H1 (cell line): ENCODE data around the gene COA1. TPM values are rescaled to one million over a fixed set of nuclear protein-coding genes. Genes with fewer than 3 reads are reported as not detected.

Experiments used
- CTCF ChIA-PET: fragments of 300-600 bp; sonication (Branson Sonifier 250); formaldehyde crosslinking; loops from one replicate; lab custom pipeline; 2021; ENCODE audit not compliant: partially characterized antibody; lab: Charles Lee
- POLR2A ChIA-PET: fragments of 300-600 bp; sonication (Branson Sonifier 250); formaldehyde crosslinking; loops from one replicate; lab custom pipeline; 2021; ENCODE audit warnings: inconsistent platforms; ENCODE audit not compliant: partially characterized antibody; lab: Charles Lee
- DNase-seq, 2 experiments: peaks; one replicate each; pipeline versions ENCODE4 v3.0.0 to v3.0.0-alpha.2; 2010 to 2022; ENCODE audit warnings: low spot score in 2 of 2, low read depth in 1 of 2, mixed read lengths in 1 of 2
- FAIRE-seq: peaks from 2 replicates; lab custom pipeline; 2011; peaks lifted over from hg19 to GRCh38; lab: Jason Lieb, UNC
- H2AFZ ChIP-seq: 2 replicates; pipeline ENCODE4 v1.8.1; 2012; ENCODE audit warnings: low read length, inconsistent platforms
- H2AK5ac ChIP-seq: 2 replicates; pipeline ENCODE4 v1.6.1; 2013; ENCODE audit warnings: low read depth, low read length
- H2BK120ac ChIP-seq: replicated peaks from 2 replicates; pipeline ENCODE3; 2013; ENCODE audit warnings: low read depth, low read length, inconsistent platforms
- H2BK12ac ChIP-seq: 2 replicates; pipeline ENCODE4 v1.6.1; 2013; ENCODE audit warnings: low read depth, low read length
- H2BK15ac ChIP-seq: 2 replicates; pipeline ENCODE4 v1.6.1; 2013; ENCODE audit warnings: low read length
- H2BK20ac ChIP-seq: 2 replicates; pipeline ENCODE4 v1.6.1; 2013; ENCODE audit warnings: low read length
- H2BK5ac ChIP-seq: 2 replicates; pipeline ENCODE4 v1.6.1; 2013; ENCODE audit warnings: low read depth, low read length
- H3K14ac ChIP-seq: 2 replicates; pipeline ENCODE4 v1.6.1; 2013; ENCODE audit warnings: inconsistent platforms; ENCODE audit not compliant: insufficient read length
- H3K18ac ChIP-seq: 2 replicates; pipeline ENCODE4 v1.6.1; 2013; ENCODE audit warnings: low read length; ENCODE audit errors: extremely low read depth
- H3K23ac ChIP-seq: 2 replicates; pipeline ENCODE4 v1.6.1; 2013; ENCODE audit warnings: inconsistent platforms; ENCODE audit not compliant: insufficient read length
- H3K23me2 ChIP-seq: 2 replicates; pipeline ENCODE4 v1.6.1; 2013; ENCODE audit warnings: low read depth, low read length
- H3K27ac ChIP-seq: 2 replicates; pipeline ENCODE4 v1.6.1; 2011; ENCODE audit warnings: low read depth, low read length, inconsistent platforms
- H3K27me3 ChIP-seq, 4 experiments: replicated peaks in 1 of 4; 1 replicate in 1 of 4; 2 replicates in 3 of 4; pipeline versions ENCODE4 v1.6.1 to v1.8.1; 2011 to 2013; ENCODE audit warnings: low read length in 3 of 4, mild to moderate bottlenecking in 3 of 4, inconsistent platforms in 2 of 4, mixed read lengths in 2 of 4, moderate library complexity in 1 of 4; ENCODE audit not compliant: control insufficient read depth in 3 of 4, insufficient read depth in 3 of 4; ENCODE audit errors: extremely low read depth in 1 of 4
- H3K36me3 ChIP-seq, 4 experiments: 2 replicates each; pipeline versions ENCODE4 v1.6.1 to v1.8.1; 2011 to 2013; ENCODE audit warnings: mild to moderate bottlenecking in 4 of 4, low read length in 3 of 4, moderate library complexity in 2 of 4, control low read depth in 1 of 4, inconsistent platforms in 1 of 4; ENCODE audit not compliant: insufficient read depth in 4 of 4, control insufficient read depth in 2 of 4
- H3K4ac ChIP-seq: replicated peaks from 2 replicates; pipeline ENCODE3; 2013; ENCODE audit warnings: low read length, low read depth, mixed read lengths, inconsistent platforms; ENCODE audit not compliant: insufficient read length
- H3K4me1 ChIP-seq, 4 experiments: replicated peaks in 1 of 4; 1 replicate in 1 of 4; 2 replicates in 3 of 4; pipeline versions ENCODE4 v1.6.1 to v1.8.1; 2011 to 2013; ENCODE audit warnings: low read length in 3 of 4, inconsistent platforms in 2 of 4, mixed read lengths in 1 of 4; ENCODE audit not compliant: insufficient read depth in 4 of 4, control insufficient read depth in 3 of 4
- H3K4me2 ChIP-seq, 2 experiments: 2 replicates each; pipeline versions ENCODE4 v1.6.1 to v1.8.1; 2011 to 2013; ENCODE audit warnings: low read depth in 2 of 2, low read length in 2 of 2, control low read depth in 1 of 2, inconsistent platforms in 1 of 2, mild to moderate bottlenecking in 1 of 2; ENCODE audit not compliant: insufficient read depth in 1 of 2
- H3K4me3 ChIP-seq, 4 experiments: fragments of 200-600, 300-600 bp in 1 of 4; sonication (generic), shearing (Covaris generic), sonication (Bioruptor Twin) in 1 of 4; 2 replicates each; pipeline versions ENCODE4 v1.5.1 to v1.8.1; 2011 to 2016; ENCODE audit warnings: low read length in 4 of 4, low read depth in 3 of 4, control low read depth in 2 of 4, inconsistent platforms in 2 of 4, mild to moderate bottlenecking in 2 of 4, mixed read lengths in 1 of 4, moderate library complexity in 1 of 4; ENCODE audit not compliant: insufficient read depth in 2 of 4; ENCODE audit errors: extremely low read depth in 1 of 4
- H3K56ac ChIP-seq: replicated peaks from 2 replicates; pipeline ENCODE3; 2013; ENCODE audit warnings: low read depth, mild to moderate bottlenecking, mixed read lengths, low read length, inconsistent platforms; ENCODE audit not compliant: insufficient read length
- H3K79me1 ChIP-seq: 2 replicates; pipeline ENCODE4 v1.6.1; 2013; ENCODE audit warnings: low read depth, low read length, control low read depth
- H3K79me2 ChIP-seq, 2 experiments: 2 replicates each; pipeline versions ENCODE4 v1.6.1 to v1.8.1; 2012 to 2013; ENCODE audit warnings: low read length in 2 of 2, mild to moderate bottlenecking in 2 of 2, inconsistent platforms in 1 of 2; ENCODE audit not compliant: insufficient read depth in 2 of 2, control insufficient read depth in 1 of 2
- H3K9ac ChIP-seq, 4 experiments: replicated peaks in 1 of 4; 1 replicate in 1 of 4; 2 replicates in 3 of 4; pipeline versions ENCODE4 v1.6.1 to v1.8.1; 2011 to 2013; ENCODE audit warnings: low read depth in 3 of 4, low read length in 3 of 4, control low read depth in 2 of 4, mild to moderate bottlenecking in 2 of 4, moderate library complexity in 2 of 4, inconsistent platforms in 1 of 4; ENCODE audit errors: extremely low read depth in 1 of 4
- H3K9me3 ChIP-seq, 2 experiments: 2 replicates each; pipeline versions ENCODE4 v1.6.1 to v1.8.1; 2012 to 2013; ENCODE audit warnings: mild to moderate bottlenecking in 2 of 2, moderate library complexity in 2 of 2, control low read depth in 1 of 2, inconsistent platforms in 1 of 2, low read depth in 1 of 2, low read length in 1 of 2, mixed read lengths in 1 of 2; ENCODE audit not compliant: insufficient read depth in 2 of 2
- H4K20me1 ChIP-seq, 2 experiments: replicated peaks in 1 of 2; 2 replicates each; pipeline versions ENCODE3 to v1.8.1; 2011 to 2013; ENCODE audit warnings: inconsistent platforms in 2 of 2, low read length in 2 of 2, mild to moderate bottlenecking in 1 of 2; ENCODE audit not compliant: insufficient read depth in 2 of 2, control insufficient read depth in 1 of 2
- H4K5ac ChIP-seq: 2 replicates; pipeline ENCODE4 v1.6.1; 2013; ENCODE audit warnings: low read length, low read depth, mixed read lengths, inconsistent platforms; ENCODE audit not compliant: insufficient read length
- H4K8ac ChIP-seq: 2 replicates; pipeline ENCODE4 v1.8.0; 2013; ENCODE audit warnings: mild to moderate bottlenecking, moderate library complexity, low read length, inconsistent platforms; ENCODE audit not compliant: insufficient read depth; ENCODE audit errors: extremely low read depth
- H4K91ac ChIP-seq: replicated peaks from 2 replicates; pipeline ENCODE3; 2013; ENCODE audit warnings: low read length, mixed read lengths, inconsistent platforms; ENCODE audit not compliant: insufficient read length
- CBX8 ChIP-seq: fragments of 300-800, 300-1000 bp; sonication (generic); IDR thresholded peaks from 2 replicates; pipeline ENCODE4 v1.7.1; 2016; ENCODE audit warnings: low read depth, low read length, borderline replicate concordance
- KDM1A ChIP-seq: fragments of 200-600, 300-600 bp; sonication (generic); IDR thresholded peaks from 2 replicates; pipeline ENCODE4 v1.7.1; 2016; ENCODE audit warnings: mild to moderate bottlenecking, low read length, borderline replicate concordance
- RAD21 ChIP-seq, 2 experiments: IDR thresholded peaks in 1 of 2; conservative IDR thresholded peaks in 1 of 2; 2 replicates each; pipeline ENCODE4 v1.6.1; 2011; ENCODE audit warnings: low read depth in 2 of 2, low read length in 2 of 2, improper control_type of control experiment in 1 of 2, inconsistent platforms in 1 of 2, mild to moderate bottlenecking in 1 of 2, moderate library complexity in 1 of 2
- RNF2 ChIP-seq: fragments of 200-900, 300-1000 bp; sonication (generic); IDR thresholded peaks from 2 replicates; pipeline ENCODE4 v1.7.1; 2016; ENCODE audit warnings: borderline replicate concordance, low read depth, mild to moderate bottlenecking, antibody characterized with exemption, low read length; ENCODE audit not compliant: poor library complexity, severe bottlenecking; ENCODE audit errors: missing control alignments
- SIN3A ChIP-seq, 2 experiments: IDR thresholded peaks in 1 of 2; conservative IDR thresholded peaks in 1 of 2; 2 replicates each; pipeline ENCODE4 v1.6.1; 2011 to 2012; ENCODE audit warnings: low read length in 2 of 2, improper control_type of control experiment in 1 of 2, low read depth in 1 of 2, mild to moderate bottlenecking in 1 of 2
- SP1 ChIP-seq: IDR thresholded peaks from 2 replicates; pipeline ENCODE4 v1.6.1; 2011; ENCODE audit warnings: low read depth, low read length
- SUZ12 ChIP-seq: fragments of 200-600 bp; sonication (generic); IDR thresholded peaks from 2 replicates; pipeline ENCODE4 v1.6.1; 2012; ENCODE audit warnings: mild to moderate bottlenecking, inconsistent platforms, low read length, moderate library complexity, mixed read lengths
- TCF12 ChIP-seq: IDR thresholded peaks from 2 replicates; pipeline ENCODE4 v1.6.1; 2011; ENCODE audit warnings: low read depth, mild to moderate bottlenecking, low read length
- WGBS, 2 experiments: shearing (Covaris generic) in 1 of 2; methylation state at CpG; one replicate each; pipeline versions ENCODE4 v1.1.6 to v1.1.7; 2013 to 2015; ENCODE audit warnings: low lambda C conversion rate in 2 of 2, mixed read lengths in 2 of 2, inconsistent platforms in 1 of 2, low coverage in 1 of 2, missing lambda C conversion rate in 1 of 2; ENCODE audit not compliant: insufficient replicate concordance in 2 of 2, insufficient coverage in 1 of 2, insufficient read length in 1 of 2; ENCODE audit errors: extremely low coverage in 1 of 2, missing lambda C conversion rate in 1 of 2; 5-methylcytosine and 5-hydroxymethylcytosine counted together
- polyA plus RNA-seq, 7 experiments: library from polyadenylated mRNA; depleted of rRNA in 3 of 7; stranded (reverse) in 5 of 7; unstranded in 2 of 7; fragments of >200 nt in 5 of 7; fragments of 200-250 nt in 2 of 7; gene quantifications; 1 replicate in 5 of 7; 2 replicates in 1 of 7; 4 replicates in 1 of 7; pipeline versions ENCODE4 v1.2.1 to v1.2.3, GENCODE V29; 2011 to 2013; ENCODE audit warnings: missing spikeins in 2 of 7, mixed read lengths in 2 of 7
- total RNA-seq: library from RNA; stranded (reverse); fragmentation: NEBNext Ultra II Directional; extraction: Animal tissue kit (Norgen Biotek cat#: 25700); gene quantifications from 2 replicates; pipeline ENCODE4 v1.2.1, GENCODE V29; 2021
- TF ChIP-seq, protein P1 (sequence below): IDR thresholded peaks from 2 replicates; pipeline ENCODE4 v1.6.1; 2011; ENCODE audit warnings: low read depth, mild to moderate bottlenecking, low read length; ENCODE audit not compliant: insufficient read depth

The COA1 gene
- total and polyA plus RNA-seq, 2 of the 8 experiments (the other 6 are each of a cell fraction or from before 2014, with no cell fraction given): 98.6 to 143 TPM

DNA sequence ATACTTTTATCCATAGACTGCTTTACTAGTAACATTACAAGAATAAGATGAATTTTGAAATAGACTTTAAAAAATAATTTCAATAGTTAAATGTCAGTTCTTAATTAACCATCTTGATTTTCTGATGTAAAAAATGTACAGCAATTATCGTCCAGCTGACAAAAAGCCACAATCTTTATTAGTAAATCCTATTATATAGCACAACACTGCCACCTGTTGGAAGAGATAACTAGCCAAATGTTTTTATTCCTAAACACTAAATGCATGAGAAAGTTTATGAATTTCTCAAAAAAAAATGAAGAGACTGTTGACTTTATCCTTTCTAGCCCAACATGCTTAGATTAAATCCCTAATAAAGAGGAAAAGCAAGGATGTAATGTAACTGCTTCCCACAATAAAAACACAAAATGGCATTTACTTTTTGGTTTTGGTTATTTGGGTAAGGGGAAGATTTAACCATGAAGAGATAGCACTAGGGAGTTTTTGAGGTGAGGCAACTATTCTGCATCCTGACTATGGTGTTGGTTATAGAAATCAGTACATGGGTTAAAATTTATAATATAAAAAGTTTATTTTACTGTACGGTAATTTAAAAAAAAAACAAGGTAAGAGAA, 8.0 kb downstream of the COA1 start:
- H3K14ac ChIP-seq: no peak overlapping the region
- no peak overlapping the region for H2BK120ac ChIP-seq
- no peak overlapping the region for H3K4me3 ChIP-seq
- H3K79me2 ChIP-seq: peaks cover 28 to 99% of the 10 kb centered on the region in 2 experiments
- H3K4me1 ChIP-seq: 0 out of 7 replicates have a peak, but pooled peaks cover 0 to 2% (median 0%) of the 10 kb centered on the region in 4 experiments
- H2AK5ac ChIP-seq: no peak overlapping the region
- H4K20me1 ChIP-seq: peaks cover 4 to 6% of the 10 kb centered on the region in 2 experiments
- H3K9ac ChIP-seq: no peak overlapping the region
- WGBS, 2 experiments: 87% methylated on average over 2 of the region's 2 CpGs; no CpG with 5 or more reads in 1 of the 2 experiments
- no peak overlapping the region for H3K56ac ChIP-seq
- no peak overlapping the region for H2BK12ac ChIP-seq
- no peak overlapping the region for H4K8ac ChIP-seq
- no peak overlapping the region for H3K23ac ChIP-seq
- no peak for DNase-seq
- ChIA-PET POLR2A (interaction anchor here (0.7 to 2.6 kb wide), 3 partner anchors 19 to 138 kb away, joined by 3 to 7 read pairs (median 4); partner anchors contain the start of gene STK17A), CTCF (interaction anchor here (0.6 to 3.4 kb wide), 21 partner anchors 14 to 650 kb away, joined by 3 to 28 read pairs (median 4); partner anchors contain the start of gene STK17A)
- no peak overlapping the region for H3K4ac ChIP-seq
- no peak overlapping the region for H4K5ac ChIP-seq
- H3K36me3 ChIP-seq: peaks cover 0 to 3% (median 0%) of the 10 kb centered on the region in 4 experiments; a peak in 1 of 8 replicates
- peaks cover 6 to 7% of the 10 kb centered on the region in 2 experiments; a peak in 2 of 4 replicates for H3K9me3 ChIP-seq
- H3K4me2 ChIP-seq: no peak overlapping the region
- no peaks in the 10 kb centered on the region for H3K23me2 ChIP-seq
- no peaks in the 10 kb centered on the region for H3K27me3 ChIP-seq
- no peak overlapping the region for H2BK20ac ChIP-seq
- H3K27ac ChIP-seq: no peak overlapping the region
- H2BK15ac ChIP-seq: no peak overlapping the region
- no peak overlapping the region for H2BK5ac ChIP-seq
- no peak overlapping the region for H2AFZ ChIP-seq
- peaks cover 4% of the 10 kb centered on the region; the same call in 1 of the 2 replicates for H3K79me1 ChIP-seq
- H3K18ac ChIP-seq: no peak overlapping the region
- FAIRE-seq: no peak
- H4K91ac ChIP-seq: no peak overlapping the region
- TF ChIP-seq KDM1A: no peak
- TF ChIP-seq RNF2: no peak
- peak; percentile 49 to 57 for TF ChIP-seq RAD21 (IDR thresholded peaks at IDR 0.05 in 1 of 2, conservative IDR thresholded peaks at IDR 0.05 in 1 of 2; ENCODE audit: low read depth in 2 of 2, low read length in 2 of 2)
- TF ChIP-seq SP1: no peak
- TF ChIP-seq, protein P1, sequence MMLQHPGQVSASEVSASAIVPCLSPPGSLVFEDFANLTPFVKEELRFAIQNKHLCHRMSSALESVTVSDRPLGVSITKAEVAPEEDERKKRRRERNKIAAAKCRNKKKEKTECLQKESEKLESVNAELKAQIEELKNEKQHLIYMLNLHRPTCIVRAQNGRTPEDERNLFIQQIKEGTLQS: no peak
- TF ChIP-seq CBX8: no peak
- no peak for TF ChIP-seq SIN3A (conservative IDR thresholded peaks at IDR 0.05 in 1 of 2, IDR thresholded peaks at IDR 0.05 in 1 of 2; ENCODE audit: low read depth in 1 of 2, low read length in 2 of 2)
- TF ChIP-seq SUZ12: no peak
- TF ChIP-seq TCF12: no peak
